GM12892 (cell line): ENCODE results near the gene CTNND2.
"Not testable (repeated sequence)": the region's sequence is repeated elsewhere in the genome, so short reads cannot be mapped to it uniquely, and the experiment has no call there.

Source experiments
- POLR2A ChIP-seq: IDR thresholded peaks from 2 replicates; pipeline ENCODE4 v1.6.1; 2011; ENCODE audit warnings: low read depth, low read length, control low read depth
- POLR2AphosphoS5 ChIP-seq: IDR thresholded peaks from 2 replicates; pipeline ENCODE4 v1.6.1; 2011; ENCODE audit warnings: low read depth, low read length, control low read depth

- TF ChIP-seq POLR2A, POLR2AphosphoS5: not testable (repeated sequence)
Observed at GRCh38 chr5:11828566-11828965, 75.7 kb downstream of the CTNND2 start.
